ENCODE results near the gene GPAT3. TPM values are rescaled to one million over a fixed set of nuclear protein-coding genes. Genes with fewer than 3 reads are reported as not detected.

The GPAT3 gene
- total RNA-seq, 6 donors from 2014 or later = 3.2 to 9.9 (median 8.4) TPM; not detected in 1

GRCh38 chr4:83581411-83582288 lies 45.7 kb downstream of the GPAT3 start:
- 82 to 90% methylated on average over 10 of the region's 10 CpGs for WGBS, 2 donors
- H3K27ac ChIP-seq = no peak overlapping the region

GRCh38 chr4:83582289-83582785 lies 46.4 kb downstream of the GPAT3 start:
- Histone ChIP-seq H3K4me3 (no peak overlapping the region), H3K36me3 (no peaks in the 10 kb centered on the region), H3K9me3 (no peaks in the 10 kb centered on the region), H3K27ac (no peak overlapping the region), H3K4me1 (peaks cover 8 to 13% (median 10%) of the 10 kb centered on the region in 4 donors), H3K27me3 (no peaks in the 10 kb centered on the region)
- ATAC-seq (ENCODE audit: low FRiP score in 2 of 2) (peak in 1 of 2 donors; percentile 41), DNase-seq (no peak)
- 28 to 32% methylated on average over 7 of the region's 7 CpGs for WGBS, 2 donors
- TF ChIP-seq POLR2A (IDR thresholded peaks at IDR 0.05) = no peak
- peak in 1 of 2 donors; percentile 11 for TF ChIP-seq POLR2AphosphoS5 (IDR thresholded peaks at IDR 0.05)
- no peak for TF ChIP-seq CTCF (IDR thresholded peaks at IDR 0.05)
- TF ChIP-seq EP300 (IDR thresholded peaks at IDR 0.05) = no peak

More at GRCh38 chr4:83581411-83582288, 45.7 kb downstream of the GPAT3 start:
- Histone ChIP-seq H3K36me3 (no peaks in the 10 kb centered on the region), H3K27me3 (no peaks in the 10 kb centered on the region), H3K4me1 (peaks cover 8 to 13% (median 10%) of the 10 kb centered on the region in 4 donors), H3K4me3 (no peak overlapping the region), H3K9me3 (no peaks in the 10 kb centered on the region)
- ATAC-seq (ENCODE audit: low FRiP score in 2 of 2) (peak in 1 of 2 donors; percentile 47), DNase-seq (no peak)
- TF ChIP-seq CTCF (IDR thresholded peaks at IDR 0.05) (no peak), POLR2AphosphoS5 (IDR thresholded peaks at IDR 0.05) (no peak), POLR2A (IDR thresholded peaks at IDR 0.05) (no peak), EP300 (IDR thresholded peaks at IDR 0.05) (no peak)

- H3K4me3 ChIP-seq = no peak overlapping the region
- H3K36me3 ChIP-seq = no peaks in the 10 kb centered on the region
- no peak for ATAC-seq (ENCODE audit: low FRiP score in 2 of 2)
- 79 to 81% methylated on average over 6 of the region's 6 CpGs for WGBS, 2 donors
- peaks cover 8 to 9% (median 9%) of the 10 kb centered on the region in 4 donors for H3K4me1 ChIP-seq
- H3K27ac ChIP-seq = no peak overlapping the region
- H3K27me3 ChIP-seq = no peaks in the 10 kb centered on the region
- no peaks in the 10 kb centered on the region for H3K9me3 ChIP-seq
- no peak for TF ChIP-seq EP300 (IDR thresholded peaks at IDR 0.05)
- DNase-seq = no peak
Measured at GRCh38 chr4:83585982-83586508, 50.1 kb downstream of the GPAT3 start.

- ATAC-seq (ENCODE audit: low FRiP score in 2 of 2) (no peak), DNase-seq (no peak)
- Histone ChIP-seq H3K27ac (no peak overlapping the region), H3K9me3 (no peaks in the 10 kb centered on the region), H3K4me3 (no peak overlapping the region), H3K4me1 (no peaks in the 10 kb centered on the region), H3K36me3 (no peaks in the 10 kb centered on the region), H3K27me3 (no peaks in the 10 kb centered on the region)
- no peak for TF ChIP-seq POLR2A (IDR thresholded peaks at IDR 0.05)
- no peak for TF ChIP-seq EP300 (IDR thresholded peaks at IDR 0.05)
- TF ChIP-seq CTCF (IDR thresholded peaks at IDR 0.05) = no peak
- no peak for TF ChIP-seq POLR2AphosphoS5 (IDR thresholded peaks at IDR 0.05)
- 48 to 50% methylated on average over 3 of the region's 3 CpGs for WGBS, 2 donors
Measured at GRCh38 chr4:83589279-83589678, 53.4 kb downstream of the GPAT3 start.

GRCh38 chr4:83591056-83591455 lies 55.1 kb downstream of the GPAT3 start:
- Histone ChIP-seq H3K27ac (no peak overlapping the region), H3K4me1 (no peaks in the 10 kb centered on the region), H3K4me3 (no peak overlapping the region), H3K36me3 (no peaks in the 10 kb centered on the region), H3K9me3 (no peaks in the 10 kb centered on the region), H3K27me3 (no peaks in the 10 kb centered on the region)
- no peak for ATAC-seq (ENCODE audit: low FRiP score in 2 of 2)
- DNase-seq = no peak
- no peak for TF ChIP-seq EP300 (IDR thresholded peaks at IDR 0.05)
- TF ChIP-seq POLR2AphosphoS5 (IDR thresholded peaks at IDR 0.05) = no peak
- TF ChIP-seq POLR2A (IDR thresholded peaks at IDR 0.05) = no peak
- TF ChIP-seq CTCF (IDR thresholded peaks at IDR 0.05) = no peak
- WGBS, 2 donors = 77 to 80% methylated on average over 4 of the region's 4 CpGs

Data from upper lobe of left lung (tissue), 6 donors.